Right lobe of liver (tissue), 6 donors: ENCODE data around the gene MTCL3.

ENCODE experiments used
- ATAC-seq, 4 donors: fragments of 200-7000 bp; cut with Tn5 transposase; one replicate each; pipeline ENCODE4 v1.9.1; 2020; ENCODE audit warnings: mild to moderate bottlenecking in 4 of 4, moderate library complexity in 4 of 4
- DNase-seq, 3 donors: peaks; one replicate each; pipeline ENCODE4 v3.0.0-alpha.2; 2020
- H3K27ac ChIP-seq, 3 donors: fragments of 200-600 bp; one replicate each; pipeline ENCODE4 v1.8.0; 2022
- H3K27me3 ChIP-seq, 2 donors: fragments of 200-600 bp; one replicate each; pipeline ENCODE4 v1.8.0; 2022
- H3K36me3 ChIP-seq, 4 donors: fragments of 200-600 bp; sonication (generic) in 1 of 4; one replicate each; pipeline versions ENCODE4 v1.5.1 to v1.8.0; 2017 to 2022; ENCODE audit warnings: control low read depth in 1 of 4
- H3K4me1 ChIP-seq, 4 donors: fragments of 200-600 bp; sonication (generic) in 1 of 4; one replicate each; pipeline versions ENCODE4 v1.5.1 to v1.8.0; 2017 to 2022; ENCODE audit warnings: control low read depth in 1 of 4
- H3K4me3 ChIP-seq, 3 donors: fragments of 200-600 bp; one replicate each; pipeline ENCODE4 v1.8.0; 2022
- H3K9me3 ChIP-seq, 4 donors: fragments of 200-600 bp; sonication (generic) in 1 of 4; one replicate each; pipeline versions ENCODE4 v1.5.1 to v1.8.0; 2017 to 2022; ENCODE audit warnings: control low read depth in 1 of 4
- CTCF ChIP-seq, 4 donors: fragments of 200-600 bp in 3 of 4; fragments of 450-650 bp in 1 of 4; IDR thresholded peaks; one replicate each; pipeline versions ENCODE4 v1.5.1 to v1.8.0; 2016 to 2022; ENCODE audit warnings: antibody characterized with exemption in 4 of 4, mild to moderate bottlenecking in 2 of 4
- POLR2A ChIP-seq: fragments of 450-650 bp; IDR thresholded peaks from one replicate; pipeline ENCODE4 v1.6.1; 2017; ENCODE audit warnings: antibody characterized with exemption, mild to moderate bottlenecking
- WGBS: methylation state at CpG from one replicate; pipeline ENCODE4 v1.1.6; 2018; ENCODE audit warnings: low coverage, low lambda C conversion rate; ENCODE audit not compliant: insufficient coverage; ENCODE audit errors: missing lambda C conversion rate; 5-methylcytosine and 5-hydroxymethylcytosine counted together
- intact Hi-C, 2 donors: fragments of 100-400 bp; cut with DNase I; formaldehyde crosslinking; loops; one replicate each; pipeline versions ENCODE4 v1.11.2 to v1.14.1; 2022
- donor health status: DM: no; HTN: yes; CAD: no.
- donor health status: DM: no; HTN: no; CAD: no.
- donor health status: DM: no; HTN: no; CAD: no.
- donor health status: DM: no; HTN: yes; CAD: no.
- donor health status: DM: no; HTN: yes; CAD: no.

Gene MTCL3

GRCh38 chr6:127522714-127523113, 3.6 kb upstream of the MTCL3 start:
- Histone ChIP-seq H3K4me3 (no peak overlapping the region), H3K27me3 (peaks cover 0 to 8% of the 10 kb centered on the region in 2 donors), H3K9me3 (no peaks in the 10 kb centered on the region), H3K27ac (no peak overlapping the region), H3K36me3 (no peaks in the 10 kb centered on the region), H3K4me1 (no peaks in the 10 kb centered on the region)
- DNase-seq (no peak), ATAC-seq (peak in 1 of 4 donors; percentile 83)
- intact Hi-C loops = loop anchor here in 1 of 2 donors (10.0 kb wide), 1 partner anchor 48 kb away; no protein-coding TSS in a partner anchor
- no peak for TF ChIP-seq CTCF (IDR thresholded peaks at IDR 0.05)
- no peak for TF ChIP-seq POLR2A
- WGBS = 48% methylated on average over 1 of the region's 1 CpG

GRCh38 chr6:127520066-127520465, 931 bp upstream of the MTCL3 start:
- intact Hi-C loops = loop anchor here in 1 of 2 donors (10.0 kb wide), 1 partner anchor 45 kb away; no protein-coding TSS in a partner anchor
- no peak for DNase-seq
- H3K27me3 ChIP-seq = peaks cover 8 to 23% of the 10 kb centered on the region in 2 donors

GRCh38 chr6:127519469-127519785, 292 bp upstream of the MTCL3 start:
- 3% methylated on average over 10 of the region's 10 CpGs for WGBS
- TF ChIP-seq CTCF (IDR thresholded peaks at IDR 0.05) (no peak), POLR2A (no peak)
- Histone ChIP-seq H3K9me3 (no peaks in the 10 kb centered on the region), H3K27ac (no peak overlapping the region), H3K4me1 (peaks cover 0 to 17% (median 0%) of the 10 kb centered on the region in 4 donors), H3K27me3 (peaks cover 8 to 24% of the 10 kb centered on the region in 2 donors), H3K36me3 (no peaks in the 10 kb centered on the region), H3K4me3 (no peak overlapping the region)
- ATAC-seq (no peak), DNase-seq (no peak)
- intact Hi-C loops = no loop called here

More at GRCh38 chr6:127520066-127520465, 931 bp upstream of the MTCL3 start:
- no peak for ATAC-seq
- no peak overlapping the region for H3K4me3 ChIP-seq
- H3K27ac ChIP-seq = no peak overlapping the region
- WGBS = 5% methylated on average over 2 of the region's 2 CpGs
- no peak for TF ChIP-seq POLR2A
- no peaks in the 10 kb centered on the region for H3K36me3 ChIP-seq
- no peaks in the 10 kb centered on the region for H3K9me3 ChIP-seq
- peaks cover 0 to 17% (median 0%) of the 10 kb centered on the region in 4 donors for H3K4me1 ChIP-seq

GRCh38 chr6:127518191-127518709, 885 bp downstream of the MTCL3 start:
- no peaks in the 10 kb centered on the region for H3K9me3 ChIP-seq
- peaks cover 0 to 17% (median 0%) of the 10 kb centered on the region in 4 donors for H3K4me1 ChIP-seq
- no peak for TF ChIP-seq POLR2A
- no peak for TF ChIP-seq CTCF (IDR thresholded peaks at IDR 0.05)
- no peak overlapping the region for H3K4me3 ChIP-seq
- DNase-seq (no peak), ATAC-seq (no peak)
- H3K36me3 ChIP-seq = no peaks in the 10 kb centered on the region
- intact Hi-C loops = no loop called here
- peaks cover 8 to 26% of the 10 kb centered on the region in 2 donors for H3K27me3 ChIP-seq
- 13% methylated on average over 10 of the region's 10 CpGs for WGBS
- no peak overlapping the region for H3K27ac ChIP-seq

- Histone ChIP-seq H3K9me3 (no peaks in the 10 kb centered on the region), H3K4me1 (peaks cover 0 to 17% (median 0%) of the 10 kb centered on the region in 4 donors), H3K36me3 (no peaks in the 10 kb centered on the region), H3K4me3 (no peak overlapping the region), H3K27ac (no peak overlapping the region), H3K27me3 (peaks cover 8 to 26% of the 10 kb centered on the region in 2 donors)
- TF ChIP-seq CTCF (IDR thresholded peaks at IDR 0.05) (no peak), POLR2A (no peak)
- intact Hi-C loops = no loop called here
- DNase-seq (no peak), ATAC-seq (no peak)
- WGBS = 50% methylated on average over 2 of the region's 2 CpGs
Measured at GRCh38 chr6:127517693-127518092, 1.4 kb downstream of the MTCL3 start.
